ENCODE measurements around the gene CORO2B.

Gene CORO2B

DNA sequence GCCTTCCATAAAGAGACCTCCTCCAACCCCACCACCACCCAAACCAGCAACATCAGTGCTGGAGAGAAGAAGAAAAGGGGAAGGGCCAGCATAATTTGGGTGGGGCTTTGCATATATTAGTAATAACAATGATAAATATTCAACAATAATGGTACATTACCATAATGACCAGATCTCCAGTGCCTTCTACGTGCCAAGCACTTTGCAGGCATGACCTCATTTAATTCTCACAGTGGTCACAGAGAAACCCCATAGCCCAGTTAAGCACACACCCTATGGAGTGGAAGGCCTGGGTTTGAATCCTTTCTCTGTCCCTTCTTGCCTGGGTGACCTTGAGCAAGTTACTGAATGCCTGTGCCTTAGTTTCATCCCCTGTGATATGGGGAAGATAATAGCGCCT, 49.2 kb downstream of the CORO2B start:
- DNase-seq (ENCODE audit: low read depth), result no peak

DNA sequence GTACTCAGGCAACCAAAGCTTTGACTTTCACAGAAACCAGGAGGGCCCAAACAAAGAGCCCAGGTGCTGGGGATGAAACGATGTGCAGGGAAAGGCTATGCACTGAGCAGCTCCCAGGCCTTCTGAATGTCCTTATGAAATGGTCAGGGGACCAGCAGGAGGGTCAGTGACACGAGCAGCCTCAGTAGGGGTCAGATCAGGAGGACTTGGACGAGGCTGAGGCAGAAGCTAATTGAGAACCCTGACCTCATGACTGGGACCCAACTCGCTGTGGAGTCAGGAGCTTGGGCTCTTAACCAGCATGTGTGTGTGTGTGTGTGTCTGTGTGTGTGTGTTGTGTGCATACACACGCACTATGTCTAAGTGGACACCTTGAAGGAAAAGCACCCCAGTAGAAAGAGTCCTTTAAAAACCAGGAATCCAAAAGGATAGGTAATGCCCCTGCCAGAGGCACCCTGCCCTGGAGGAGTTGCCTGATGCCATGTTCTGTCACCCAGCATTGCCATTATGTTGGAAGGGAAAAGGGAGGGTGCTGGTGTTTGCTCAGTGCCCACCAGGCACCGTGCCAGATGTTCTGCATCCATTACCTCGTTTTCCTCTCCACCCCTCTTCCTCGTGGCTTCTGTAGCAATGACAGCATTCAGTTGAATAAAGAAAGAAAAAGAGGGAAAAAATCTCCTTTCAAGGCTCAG, 50.9 kb downstream of the CORO2B start:
- DNase-seq (ENCODE audit: low read depth), result no peak

DNA sequence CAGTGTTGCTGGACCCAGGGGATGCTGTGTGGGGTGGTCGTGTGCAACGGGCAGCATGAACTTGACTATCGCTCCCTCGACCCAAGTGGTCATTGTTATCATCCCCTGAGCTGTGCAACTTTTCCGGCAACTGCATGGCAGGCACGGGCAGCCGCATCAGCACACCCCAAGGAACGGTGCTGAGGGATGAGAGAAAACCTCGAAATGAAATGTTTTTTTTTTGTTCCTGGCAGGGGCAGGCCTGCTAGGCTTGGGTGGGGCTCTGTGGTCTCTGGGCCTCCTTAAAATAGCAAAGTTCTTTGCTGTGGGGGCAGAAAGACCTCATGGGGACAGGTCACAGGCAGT, 51.4 kb downstream of the CORO2B start:
- no peak for DNase-seq (ENCODE audit: low read depth)

DNA sequence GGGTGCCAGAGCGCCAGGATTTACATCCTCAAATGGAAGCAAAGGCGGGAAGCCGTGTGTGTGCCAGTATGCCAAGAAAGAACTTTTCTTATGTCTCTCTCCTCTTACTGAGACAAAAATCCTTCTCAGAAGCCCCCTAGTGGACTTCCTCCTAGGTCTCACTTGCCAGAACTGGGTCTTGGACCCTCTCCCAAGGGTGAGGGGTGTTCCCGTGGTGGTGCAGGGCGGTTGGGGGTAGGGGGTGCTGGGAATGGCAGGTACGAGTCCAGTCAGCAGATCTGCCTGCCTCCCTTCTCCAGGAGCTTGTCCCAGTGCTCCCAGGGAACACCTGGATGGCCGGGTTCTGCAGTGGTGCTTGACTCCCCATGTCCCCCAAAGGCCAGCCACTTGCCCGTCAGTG, 52.0 kb downstream of the CORO2B start:
- DNase-seq (ENCODE audit: low read depth), result no peak

DNA sequence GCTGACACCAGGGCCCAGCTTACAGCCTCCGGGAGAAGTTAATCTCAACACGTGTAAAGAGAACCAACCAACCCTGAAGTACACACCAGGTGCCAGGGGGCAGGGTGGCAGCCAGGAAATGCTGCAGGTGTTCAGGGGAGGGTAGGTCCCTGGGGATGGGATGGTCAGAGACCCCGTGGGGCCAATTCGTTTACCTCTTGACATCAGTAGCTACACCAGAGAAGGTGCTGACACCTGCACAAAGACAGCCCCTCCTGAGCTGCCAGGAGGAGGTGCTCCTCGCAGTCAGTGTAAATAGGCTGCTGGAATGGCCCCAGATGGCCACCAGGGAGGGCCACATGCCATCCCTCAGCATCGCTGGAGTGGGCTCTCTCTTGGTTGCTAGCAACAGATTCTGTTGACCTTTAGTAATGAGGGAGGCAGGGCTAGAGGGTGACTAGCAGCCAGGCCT, 52.8 kb downstream of the CORO2B start:
- no peak for DNase-seq (ENCODE audit: low read depth)

DNA sequence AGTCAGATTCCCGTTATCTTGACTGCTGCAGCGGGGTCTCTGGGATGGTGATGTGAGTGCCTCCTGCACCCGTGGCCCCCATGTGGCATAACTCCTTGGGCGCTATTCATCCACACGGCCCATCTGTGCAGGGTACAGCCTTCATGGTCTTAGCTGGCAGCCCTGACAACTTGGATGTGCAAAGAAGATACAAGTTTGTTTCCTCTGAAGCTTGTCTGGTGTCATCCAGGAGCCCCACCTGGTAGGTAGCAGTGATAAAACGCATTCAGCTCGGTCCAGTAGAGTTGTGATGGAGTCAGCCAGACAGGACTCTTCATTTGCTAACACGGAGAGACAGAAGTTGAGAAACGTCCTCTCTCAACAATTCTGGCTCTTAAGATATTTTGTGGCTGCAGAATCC, 53.3 kb downstream of the CORO2B start:
- DNase-seq (ENCODE audit: low read depth), result no peak

DNA sequence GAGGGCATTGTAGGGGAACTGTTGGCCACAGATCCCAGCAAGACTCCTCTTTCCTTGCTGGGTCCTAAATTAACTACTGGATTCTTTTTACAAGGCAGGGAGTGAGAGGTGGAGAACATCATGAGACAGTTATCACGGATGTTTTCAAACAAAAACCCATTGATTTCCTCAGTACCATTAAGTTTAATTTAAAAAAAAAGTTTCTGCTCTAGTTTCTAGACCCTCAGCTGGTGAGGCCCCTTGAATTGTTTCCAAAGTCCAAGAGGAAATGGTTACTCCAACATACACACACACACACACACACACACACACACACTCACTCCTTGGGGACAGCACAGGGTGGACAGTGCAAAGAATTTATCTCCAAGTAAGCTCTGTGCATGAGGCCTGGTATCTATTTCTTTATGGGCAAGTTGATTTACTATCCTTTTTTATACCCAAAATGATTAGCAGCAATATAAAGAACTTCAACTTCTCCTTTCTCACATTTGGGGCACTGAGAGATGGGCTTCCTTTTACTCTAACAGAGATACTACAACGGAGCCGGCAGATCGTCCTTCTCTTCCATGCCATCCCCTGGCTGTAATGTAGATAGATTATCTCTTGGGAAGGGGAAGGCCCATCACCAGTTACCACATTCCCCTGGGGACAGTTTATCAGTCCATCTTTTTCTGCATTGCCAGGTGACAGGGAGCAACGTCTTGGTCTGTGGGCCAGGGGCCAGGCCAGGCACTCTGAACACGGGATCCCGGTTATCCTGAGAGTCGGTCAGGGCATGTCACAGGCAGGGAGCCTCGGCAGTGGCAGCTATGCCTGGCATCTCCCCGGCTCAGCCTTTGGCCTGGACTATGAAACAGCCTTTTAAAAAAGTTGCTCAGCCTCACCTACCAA, 54.7 kb downstream of the CORO2B start:
- DNase-seq (ENCODE audit: low read depth), result no peak

DNA sequence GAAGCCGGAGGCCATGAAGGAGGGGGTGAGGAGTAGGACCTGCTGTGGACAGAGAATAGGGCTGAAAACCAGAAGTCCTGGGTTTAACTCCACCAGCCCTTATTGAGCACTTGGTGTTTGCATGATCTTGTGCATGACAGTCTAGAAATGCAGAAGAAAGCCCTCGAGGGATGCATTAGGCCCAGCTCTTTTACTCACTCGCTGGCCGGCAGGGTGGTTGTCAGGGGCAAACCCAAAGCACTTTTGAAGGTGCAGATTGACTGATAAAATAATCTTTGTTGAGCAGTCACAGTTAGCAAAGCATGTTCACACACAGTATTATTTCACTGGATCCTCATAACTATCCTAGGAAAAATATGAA, 55.3 kb downstream of the CORO2B start:
- no peak for DNase-seq (ENCODE audit: low read depth)

DNA sequence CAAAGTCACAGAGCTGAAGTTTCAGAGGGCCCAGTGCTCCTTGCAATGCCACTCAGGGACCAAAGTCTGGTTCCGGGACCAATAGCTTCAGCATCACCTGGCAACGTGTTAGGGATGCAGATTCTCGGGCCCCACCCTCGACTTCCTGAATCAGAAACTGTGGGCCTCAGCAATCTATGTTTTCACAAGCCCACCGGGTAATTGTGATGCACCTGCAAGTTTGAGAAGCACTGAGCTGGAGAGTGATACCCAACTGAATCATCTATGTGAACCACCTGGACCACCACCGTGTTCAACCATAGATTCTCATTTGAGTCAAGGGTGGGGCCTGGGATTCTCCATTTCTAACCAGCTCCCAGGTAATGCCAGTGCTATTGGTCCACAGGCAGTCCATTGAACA, 55.7 kb downstream of the CORO2B start:
- DNase-seq (ENCODE audit: low read depth), result no peak

DNA sequence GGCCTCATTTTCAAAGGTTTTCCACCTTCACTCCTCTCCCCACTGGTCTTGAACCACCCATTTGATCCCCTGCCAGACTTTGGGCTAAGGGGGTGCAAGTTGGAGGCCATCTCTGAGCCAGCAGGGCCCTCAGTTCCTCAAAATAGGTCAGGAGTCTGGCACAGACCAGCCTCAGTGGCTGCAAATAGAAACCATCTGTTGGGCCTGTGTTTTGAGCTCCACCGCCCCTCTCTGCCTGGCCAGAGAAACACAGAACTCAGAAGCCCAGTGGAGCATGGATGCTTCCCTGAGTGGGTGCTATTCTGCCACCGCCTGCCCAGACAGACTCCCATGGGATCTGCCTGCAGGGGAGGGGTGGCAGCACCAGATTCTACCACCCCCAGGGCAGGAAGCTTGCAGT, 56.3 kb downstream of the CORO2B start:
- no peak for DNase-seq (ENCODE audit: low read depth)

DNA sequence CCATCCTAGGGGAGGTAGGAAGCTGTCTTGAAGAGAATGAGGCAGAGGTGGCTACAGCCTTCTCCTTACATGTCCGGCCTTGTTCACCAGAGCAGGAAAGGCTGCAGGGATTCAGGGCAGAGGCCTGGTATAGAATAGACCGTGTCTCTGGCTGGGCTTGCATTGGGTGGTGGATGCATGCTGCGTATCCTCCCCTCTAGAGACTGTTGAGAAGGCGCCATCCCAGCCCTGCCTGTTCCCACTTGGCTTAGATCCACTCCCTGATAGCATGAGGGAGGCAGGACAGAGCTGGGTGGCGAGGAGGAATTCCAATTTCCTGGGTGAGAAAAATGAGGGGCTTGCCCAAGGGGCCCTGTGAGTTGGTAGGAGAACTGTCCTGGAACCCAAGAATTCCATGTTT, 57.5 kb downstream of the CORO2B start:
- no peak for DNase-seq (ENCODE audit: low read depth)

DNA sequence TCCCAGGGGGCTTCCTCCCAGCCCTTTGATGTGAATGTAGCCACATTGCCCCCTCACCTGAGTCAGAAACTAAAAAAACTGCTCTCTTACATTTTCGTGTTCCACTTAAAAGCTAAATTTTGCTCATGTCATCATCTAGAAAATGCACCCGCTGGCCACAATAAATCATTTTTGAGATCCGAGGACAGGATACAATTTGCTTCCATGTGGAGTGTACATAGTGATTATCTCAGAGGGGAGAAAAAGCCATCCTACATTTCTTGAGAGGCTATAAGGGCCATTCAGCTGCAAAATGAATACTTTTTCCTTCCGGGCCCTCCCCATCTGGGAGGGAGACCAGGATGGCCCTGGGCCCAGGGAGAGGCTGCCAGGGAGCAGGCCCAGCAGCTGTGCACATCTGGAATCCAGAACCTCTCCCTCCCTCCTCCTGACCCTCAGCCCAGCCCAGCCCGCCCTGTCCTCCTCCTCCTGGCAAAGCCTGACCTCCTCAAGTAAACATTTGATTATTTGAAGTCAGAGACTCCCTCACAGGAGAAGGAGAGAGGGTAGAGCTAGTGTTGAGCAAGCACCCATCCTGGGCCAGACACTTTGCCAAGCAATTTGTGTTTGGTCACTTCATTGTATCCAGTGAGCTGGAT, 59.1 kb downstream of the CORO2B start:
- DNase-seq (ENCODE audit: low read depth), result no peak

DNA sequence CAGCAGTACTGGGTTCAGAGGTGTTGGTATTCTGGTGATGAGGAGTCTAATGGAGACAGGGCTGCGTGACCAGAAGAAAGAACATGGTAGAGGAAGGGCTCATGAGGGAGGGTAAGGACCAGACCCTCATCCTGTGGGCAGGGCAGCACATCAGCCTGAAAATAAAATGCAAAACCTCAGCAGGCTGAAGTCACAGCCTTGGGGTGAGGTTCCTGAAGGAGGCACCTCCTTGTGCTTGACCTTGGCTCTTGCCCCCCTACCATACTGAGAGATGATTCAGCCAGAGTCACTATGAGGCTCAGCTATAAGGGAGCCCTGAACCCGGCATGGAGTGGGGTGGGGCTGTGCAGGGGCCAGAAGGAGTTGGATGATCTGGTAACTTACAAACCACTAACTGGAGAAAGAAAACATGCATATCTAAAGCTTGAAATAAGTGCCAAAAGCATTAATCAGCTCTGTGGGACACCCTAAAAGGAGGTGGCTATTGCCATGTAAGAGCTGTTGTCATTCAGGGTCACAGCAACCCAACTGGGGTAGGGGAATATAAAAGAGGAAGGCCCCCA, 60.2 kb downstream of the CORO2B start:
- no peak for DNase-seq (ENCODE audit: low read depth)

DNA sequence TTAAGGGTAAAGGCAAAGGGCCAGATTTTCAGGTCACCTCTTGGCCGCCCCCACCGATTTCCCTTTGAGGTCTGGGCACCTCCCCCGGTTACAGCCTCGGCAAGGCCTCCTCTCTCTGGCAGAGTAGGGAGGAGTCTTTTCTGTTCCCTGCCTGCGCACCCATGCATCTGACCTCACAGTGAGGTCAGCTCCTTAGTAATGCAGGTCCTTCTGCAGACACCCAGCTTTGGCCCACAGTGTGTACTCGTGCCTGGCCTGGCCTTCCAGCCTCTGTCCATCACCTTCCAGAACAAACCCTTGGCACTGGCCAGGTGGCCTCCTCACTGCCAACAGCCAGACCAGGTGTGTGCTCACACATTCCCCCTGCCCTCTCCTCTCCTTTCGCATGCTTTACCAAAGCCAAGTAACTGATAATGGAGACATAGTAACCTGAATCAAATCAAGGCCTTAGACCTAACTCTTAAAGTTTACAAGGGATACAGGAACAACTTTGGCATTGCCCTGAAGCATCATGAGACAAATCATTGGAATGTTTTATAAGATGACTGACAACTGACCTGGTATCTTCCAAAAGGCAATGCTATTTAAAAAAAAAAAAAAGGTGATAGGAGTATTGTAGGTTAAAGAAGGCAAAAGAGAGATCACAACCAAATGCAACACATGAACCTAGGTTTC, 61.3 kb downstream of the CORO2B start:
- DNase-seq (ENCODE audit: low read depth), result no peak

DNA sequence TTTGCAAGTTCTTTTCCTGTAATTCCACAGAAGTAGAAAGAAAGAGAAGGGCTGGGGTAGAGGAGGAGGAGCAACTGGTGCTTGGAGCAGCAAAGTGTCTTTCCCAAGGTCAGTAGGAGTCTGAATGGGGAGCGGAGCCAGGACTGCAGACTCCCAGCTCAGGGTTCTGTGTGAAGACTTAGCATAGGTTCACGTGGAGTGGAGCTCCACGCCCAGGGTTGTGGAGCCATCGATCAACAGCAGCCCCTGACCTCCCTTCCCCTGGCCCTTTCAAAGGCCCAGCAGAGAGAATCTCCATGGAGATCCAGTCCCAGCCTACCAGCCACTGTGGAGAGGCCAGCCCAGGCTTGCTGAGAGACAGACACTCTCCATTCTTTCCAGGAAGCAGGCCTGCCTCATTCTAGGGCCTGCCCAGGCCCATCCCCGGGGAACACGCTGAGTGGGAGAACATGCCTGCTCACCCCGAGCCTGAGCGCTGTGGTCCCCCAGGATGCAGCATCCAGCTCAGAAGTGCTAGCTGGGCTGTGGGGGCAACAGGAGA, 62.1 kb downstream of the CORO2B start:
- no peak for DNase-seq (ENCODE audit: low read depth)

DNA sequence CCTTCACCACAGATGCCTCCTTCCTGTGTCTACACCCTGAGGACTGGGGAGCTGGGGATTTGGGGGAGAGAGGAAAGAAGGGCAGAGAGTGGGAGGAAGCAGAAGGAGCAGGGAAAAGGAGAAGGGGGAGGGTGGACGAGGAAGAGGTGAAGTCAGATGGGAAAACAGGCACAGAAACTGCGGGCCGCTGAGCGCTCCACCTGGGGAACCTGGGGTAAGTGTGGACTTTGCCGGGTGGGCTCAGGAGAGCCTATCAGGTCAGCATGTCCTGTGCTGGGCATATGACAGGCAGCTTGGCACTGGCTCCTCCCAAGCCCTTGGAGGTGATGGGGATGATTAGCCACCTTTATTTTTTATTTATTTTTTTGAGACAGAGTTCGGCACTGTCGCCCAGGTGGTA, 62.6 kb downstream of the CORO2B start:
- DNase-seq (ENCODE audit: low read depth), result no peak

DNA sequence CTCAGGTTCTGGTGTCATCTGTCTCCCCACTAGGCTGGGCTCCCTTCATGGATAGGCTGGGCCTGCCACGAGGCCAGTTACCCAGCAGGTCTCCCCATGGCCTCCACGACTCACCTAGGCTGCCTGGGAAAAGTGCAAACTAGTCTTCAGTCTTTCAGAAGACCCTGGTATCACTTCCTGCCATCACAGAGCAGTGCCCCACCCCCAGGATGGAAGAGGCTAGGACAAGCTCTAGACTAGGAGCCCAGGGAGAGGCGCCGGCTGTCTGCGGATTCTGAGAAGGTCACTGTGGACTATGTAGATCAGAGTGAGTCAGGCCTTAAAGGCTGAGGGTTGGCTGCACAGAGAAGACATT, 63.7 kb downstream of the CORO2B start:
- DNase-seq (ENCODE audit: low read depth), result no peak

DNA sequence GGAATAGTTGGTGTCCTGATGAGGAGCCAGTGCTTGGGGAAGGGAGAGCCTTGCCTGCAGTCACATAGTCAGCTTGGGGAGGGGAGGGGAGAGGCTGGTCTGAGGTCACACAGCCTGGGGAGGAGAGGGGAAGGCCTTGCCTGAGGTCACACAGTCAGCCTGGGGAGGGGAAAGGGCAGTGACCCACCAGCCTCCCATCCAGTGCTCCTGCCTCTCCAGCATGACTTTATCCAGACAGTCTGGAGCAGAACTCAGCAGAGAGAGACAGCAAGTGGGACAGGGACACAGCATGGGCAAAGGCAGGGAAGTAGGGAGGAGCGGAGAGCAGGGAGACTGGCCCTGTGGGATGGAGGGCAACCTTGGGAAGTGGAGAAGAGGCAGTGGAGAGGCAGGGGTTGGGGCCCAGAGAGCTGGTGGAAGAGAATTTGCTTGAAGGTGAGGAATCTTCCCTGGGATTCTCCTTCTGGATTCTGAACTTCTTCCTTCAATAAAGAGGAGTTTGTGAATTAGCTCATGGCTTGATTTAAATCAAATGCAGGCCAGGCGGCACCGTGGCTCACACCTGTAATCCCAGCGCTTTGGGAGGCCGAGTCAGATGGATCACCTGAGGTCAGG, 64.5 kb downstream of the CORO2B start:
- no peak for DNase-seq (ENCODE audit: low read depth)

DNA sequence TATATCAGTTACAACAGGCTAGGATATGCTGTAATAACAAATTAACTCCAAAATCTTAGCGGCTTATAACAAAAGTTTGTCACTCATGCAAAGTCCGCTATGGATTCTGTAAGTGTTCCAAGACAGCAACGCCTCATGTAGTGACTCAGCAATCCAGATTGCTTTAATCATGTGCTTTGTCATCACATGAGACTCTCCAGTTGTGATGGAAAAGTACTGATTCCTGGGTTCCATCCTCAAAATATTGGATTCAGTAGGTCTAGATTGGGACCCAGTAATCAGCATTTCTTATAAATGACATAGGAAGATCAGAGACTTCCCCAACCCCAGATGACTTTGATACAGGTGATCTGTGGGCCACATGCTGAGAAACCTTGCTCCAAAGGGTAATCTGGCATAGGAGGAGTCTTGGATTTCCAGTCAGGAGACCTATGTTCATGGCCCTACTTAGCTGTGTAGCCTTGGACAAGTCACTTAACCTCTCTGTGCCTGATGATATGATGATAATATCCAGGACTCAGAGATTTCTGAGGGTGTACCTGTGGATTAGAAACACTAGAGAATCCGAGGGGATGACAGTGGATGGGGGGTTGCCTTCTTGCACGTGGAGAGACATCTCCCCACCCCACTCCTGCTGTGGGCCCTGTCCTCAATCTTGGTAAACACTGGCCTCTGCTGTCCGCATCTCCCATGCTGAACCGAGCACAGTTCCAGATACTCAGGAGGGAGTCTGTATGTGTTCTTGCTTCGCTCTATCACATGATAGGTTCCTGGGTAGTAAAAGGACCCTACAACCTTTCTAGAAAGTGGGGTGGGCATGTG, 65.5 kb downstream of the CORO2B start:
- DNase-seq (ENCODE audit: low read depth), result no peak

DNA sequence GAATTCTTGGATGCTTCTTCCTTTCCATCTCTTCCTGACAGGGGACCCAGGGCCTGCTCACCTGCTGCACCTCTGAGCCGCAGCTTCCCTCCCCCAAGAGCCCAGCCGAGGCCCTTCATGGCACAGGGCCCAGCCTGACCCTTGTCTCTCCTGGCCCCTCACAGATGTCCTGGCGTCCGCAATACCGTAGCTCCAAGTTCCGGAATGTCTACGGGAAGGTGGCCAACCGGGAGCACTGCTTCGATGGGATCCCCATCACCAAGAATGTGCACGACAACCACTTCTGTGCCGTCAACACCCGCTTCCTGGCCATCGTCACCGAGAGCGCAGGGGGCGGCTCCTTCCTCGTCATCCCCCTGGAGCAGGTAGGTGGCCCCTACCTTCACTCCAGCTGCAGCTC, 66.2 kb downstream of the CORO2B start:
- no peak for DNase-seq (ENCODE audit: low read depth)

DNA sequence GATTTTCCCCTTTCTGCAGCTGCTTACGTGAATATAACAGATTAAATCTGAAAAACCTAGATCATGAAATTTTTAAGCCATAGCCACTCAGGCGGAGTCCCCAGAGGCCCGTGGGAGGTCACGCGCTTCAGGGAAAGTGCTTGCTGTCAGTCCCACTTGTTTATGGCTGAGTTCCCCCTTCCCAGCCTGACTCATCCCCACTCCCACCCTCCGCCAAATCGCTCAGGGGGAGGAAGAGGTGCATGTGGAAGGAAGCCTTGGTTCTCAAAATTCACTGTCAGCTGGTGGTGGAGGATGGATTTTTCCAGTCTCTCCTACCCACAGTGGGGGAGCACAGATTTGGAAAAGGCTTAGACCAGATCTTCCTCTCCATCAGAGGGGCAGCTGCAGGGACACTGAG, 67.4 kb downstream of the CORO2B start:
- DNase-seq (ENCODE audit: low read depth), result no peak
